K562 (cell line): ENCODE results near the gene CHMP1A. TPM values are rescaled to one million over a fixed set of nuclear protein-coding genes. Genes with fewer than 3 reads are reported as not detected.

Experiments used
- CCNT2 ChIP-seq: IDR thresholded peaks from 2 replicates; pipeline ENCODE4 v1.6.1; 2011; ENCODE audit warnings: borderline replicate concordance, low read depth, mild to moderate bottlenecking, moderate library complexity, mixed read lengths, low read length; ENCODE audit not compliant: insufficient read length; ENCODE audit errors: extremely low read depth
- FOXM1 ChIP-seq, 2 experiments: fragments of 450-650 bp in 1 of 2; sonication (generic) in 1 of 2; formaldehyde crosslinking in 1 of 2; IDR thresholded peaks; 2 replicates each; pipeline versions ENCODE4 v1.6.1 to v1.9.0; 2017 to 2022; ENCODE audit warnings: low read depth in 2 of 2, mild to moderate bottlenecking in 2 of 2, missing genetic modification reagents in 1 of 2, moderate library complexity in 1 of 2
- GABPB1 ChIP-seq: sonication (generic); formaldehyde crosslinking; IDR thresholded peaks from 2 replicates; pipeline ENCODE4 v1.8.0; 2022; ENCODE audit warnings: mild to moderate bottlenecking, missing genetic modification reagents
- MYC ChIP-seq, 2 experiments: fragments of 250-450 bp in 1 of 2; sonication (Bioruptor Pico) in 1 of 2; IDR thresholded peaks; 2 replicates each; pipeline versions ENCODE4 v1.5.1 to v1.6.1; 2012 to 2021; ENCODE audit warnings: low read depth in 2 of 2, borderline replicate concordance in 1 of 2, improper control_type of control experiment in 1 of 2, low read length in 1 of 2, mild to moderate bottlenecking in 1 of 2, moderate library complexity in 1 of 2
- NR2C2 ChIP-seq, 2 experiments: fragments of 200-800 bp in 1 of 2; sonication (Bioruptor generic) in 1 of 2; sonication (generic) in 1 of 2; formaldehyde crosslinking in 1 of 2; IDR thresholded peaks; 2 replicates each; pipeline versions ENCODE4 v1.6.1 to v1.8.0; 2016 to 2022; ENCODE audit warnings: mild to moderate bottlenecking in 1 of 2, missing compliant biosample characterization in 1 of 2, missing genetic modification characterization in 1 of 2, missing genetic modification reagents in 1 of 2
- PTBP1 ChIP-seq: fragments of 200-400 bp; formaldehyde crosslinking; IDR thresholded peaks from 2 replicates; pipeline ENCODE4 v1.6.1; 2017; ENCODE audit warnings: low read depth, low read length
- RBFOX2 ChIP-seq: fragments of 200-400 bp; formaldehyde crosslinking; IDR thresholded peaks from 2 replicates; pipeline ENCODE4 v1.6.1; 2017; ENCODE audit warnings: low read depth, mild to moderate bottlenecking, low read length, moderate library complexity
- ZNF76 ChIP-seq: fragments of 250-450 bp; sonication (Bioruptor Pico); IDR thresholded peaks from 2 replicates; pipeline ENCODE4 v1.4.0; 2020; ENCODE audit warnings: mild to moderate bottlenecking, moderate library complexity, borderline replicate concordance
- ZZZ3 ChIP-seq: fragments of 450-650 bp; IDR thresholded peaks from 2 replicates; pipeline ENCODE4 v1.6.1; 2016; ENCODE audit warnings: antibody characterized with exemption, mild to moderate bottlenecking, moderate library complexity
- polyA plus RNA-seq, 8 experiments: library from polyadenylated mRNA; depleted of rRNA in 4 of 8; stranded (reverse) in 5 of 8; unstranded in 3 of 8; fragments of >200 nt; fragmentation: Nextera tagmentation in 2 of 8; fragmentation: Illumina TruSeq in 1 of 8; extraction: Ambion mirVana in 2 of 8; extraction: Trizol in 1 of 8; gene quantifications; 2 replicates each; pipeline versions ENCODE4 v1.2.1 to v1.2.3, GENCODE V29; 2011 to 2014; ENCODE audit warnings: inconsistent platforms in 1 of 8, missing spikeins in 1 of 8
- total RNA-seq, 7 experiments: library from RNA; depleted of rRNA in 6 of 7; stranded (reverse); fragments of >200 nt in 6 of 7; fragmentation: Illumina TruSeq in 2 of 7; extraction: Trizol in 2 of 7; gene quantifications; 2 replicates each; pipeline versions ENCODE4 v1.2.1 to v1.2.3, GENCODE V29; 2011 to 2021; ENCODE audit warnings: low replicate concordance in 1 of 7
- TF ChIP-seq, protein P1 (sequence below), 3 experiments: fragments of 200-800 bp in 1 of 3; fragments of 250-450 bp in 1 of 3; fragments of 450-650 bp in 1 of 3; sonication (Bioruptor Pico) in 1 of 3; sonication (Bioruptor generic) in 1 of 3; formaldehyde crosslinking in 1 of 3; IDR thresholded peaks; 2 replicates each; pipeline versions ENCODE4 v1.6.1 to v1.8.0; 2016 to 2022; ENCODE audit warnings: mild to moderate bottlenecking in 2 of 3, missing genetic modification characterization in 2 of 3, missing compliant biosample characterization in 1 of 3, moderate library complexity in 1 of 3
- TF ChIP-seq, protein P2 (sequence below): sonication (generic); formaldehyde crosslinking; IDR thresholded peaks from 2 replicates; pipeline ENCODE4 v1.8.1; 2023; ENCODE audit warnings: mild to moderate bottlenecking, missing genetic modification reagents
- TF ChIP-seq, protein P3 (sequence below): fragments of 450-650 bp; IDR thresholded peaks from 2 replicates; pipeline ENCODE4 v1.6.1; 2016; ENCODE audit warnings: missing biosample characterization, missing genetic modification characterization
- TF ChIP-seq, protein P4 (sequence below): fragments of 250-450 bp; sonication (Bioruptor Pico); IDR thresholded peaks from 2 replicates; pipeline ENCODE4 v1.5.0; 2020; ENCODE audit warnings: mild to moderate bottlenecking

The CHMP1A gene
- total and polyA plus RNA-seq, 9 of the 15 experiments (the other 6 are each of a cell fraction or from before 2014, with no cell fraction given), result 0.83 to 79.9 (median 45.2) TPM

DNA sequence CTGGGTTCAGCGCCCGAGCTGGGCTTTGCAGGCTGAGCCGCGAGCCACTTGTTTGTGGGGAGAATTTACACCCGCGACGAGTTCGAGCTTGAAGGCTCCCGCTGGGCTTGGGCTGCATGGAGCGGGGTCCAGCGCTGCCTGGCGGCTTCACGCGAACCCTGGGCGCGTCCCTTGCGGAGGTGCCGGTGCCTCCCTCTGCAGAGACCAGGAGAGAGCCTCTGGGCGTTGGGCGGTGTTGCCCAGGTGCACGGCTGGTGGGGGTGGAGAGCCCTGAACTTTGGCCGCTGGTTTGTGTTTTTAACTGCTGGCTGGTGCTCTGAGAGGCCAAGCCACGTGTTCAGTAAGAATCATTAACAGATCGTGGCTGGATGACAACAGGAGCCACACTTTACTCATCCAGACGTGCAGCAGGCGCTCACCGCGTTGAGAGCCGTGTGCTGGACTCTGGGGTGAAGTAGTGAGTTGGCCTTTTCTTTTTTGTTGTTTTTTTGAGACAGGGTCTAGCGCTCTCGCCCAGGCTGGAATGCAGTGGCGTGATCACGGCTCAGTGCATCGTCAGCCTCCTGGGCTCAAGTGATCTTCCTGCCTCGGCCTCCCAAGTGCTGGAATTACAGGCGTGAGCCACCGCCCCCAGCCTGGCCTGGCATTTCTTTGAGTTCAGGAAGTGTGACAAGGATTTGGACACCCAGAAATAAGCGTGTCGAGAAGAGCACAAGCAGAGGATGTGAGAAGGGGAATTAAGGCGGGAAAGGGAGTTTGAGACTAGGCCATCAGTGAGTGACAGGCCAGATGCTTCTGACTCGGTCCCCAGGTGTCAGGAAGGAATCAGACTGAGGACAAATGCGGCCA, 29.8 kb upstream of the CHMP1A start (continued):
- TF ChIP-seq CCNT2, result peak; percentile 11
- TF ChIP-seq, protein P1, sequence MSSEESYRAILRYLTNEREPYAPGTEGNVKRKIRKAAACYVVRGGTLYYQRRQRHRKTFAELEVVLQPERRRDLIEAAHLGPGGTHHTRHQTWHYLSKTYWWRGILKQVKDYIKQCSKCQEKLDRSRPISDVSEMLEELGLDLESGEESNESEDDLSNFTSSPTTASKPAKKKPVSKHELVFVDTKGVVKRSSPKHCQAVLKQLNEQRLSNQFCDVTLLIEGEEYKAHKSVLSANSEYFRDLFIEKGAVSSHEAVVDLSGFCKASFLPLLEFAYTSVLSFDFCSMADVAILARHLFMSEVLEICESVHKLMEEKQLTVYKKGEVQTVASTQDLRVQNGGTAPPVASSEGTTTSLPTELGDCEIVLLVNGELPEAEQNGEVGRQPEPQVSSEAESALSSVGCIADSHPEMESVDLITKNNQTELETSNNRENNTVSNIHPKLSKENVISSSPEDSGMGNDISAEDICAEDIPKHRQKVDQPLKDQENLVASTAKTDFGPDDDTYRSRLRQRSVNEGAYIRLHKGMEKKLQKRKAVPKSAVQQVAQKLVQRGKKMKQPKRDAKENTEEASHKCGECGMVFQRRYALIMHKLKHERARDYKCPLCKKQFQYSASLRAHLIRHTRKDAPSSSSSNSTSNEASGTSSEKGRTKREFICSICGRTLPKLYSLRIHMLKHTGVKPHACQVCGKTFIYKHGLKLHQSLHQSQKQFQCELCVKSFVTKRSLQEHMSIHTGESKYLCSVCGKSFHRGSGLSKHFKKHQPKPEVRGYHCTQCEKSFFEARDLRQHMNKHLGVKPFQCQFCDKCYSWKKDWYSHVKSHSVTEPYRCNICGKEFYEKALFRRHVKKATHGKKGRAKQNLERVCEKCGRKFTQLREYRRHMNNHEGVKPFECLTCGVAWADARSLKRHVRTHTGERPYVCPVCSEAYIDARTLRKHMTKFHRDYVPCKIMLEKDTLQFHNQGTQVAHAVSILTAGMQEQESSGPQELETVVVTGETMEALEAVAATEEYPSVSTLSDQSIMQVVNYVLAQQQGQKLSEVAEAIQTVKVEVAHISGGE (CRISPR knock-in tag; IDR thresholded peaks at IDR 0.05), result 0 out of 6 replicates have a peak, but pooled peaks of 1 of the 3 experiments have one; percentile 8
- 0 out of 2 replicates have a peak, but pooled peaks have one; percentile 20 for TF ChIP-seq PTBP1
- TF ChIP-seq NR2C2 (CRISPR knock-in tag; IDR thresholded peaks at IDR 0.05), result no peak
- TF ChIP-seq NR2C2 (tag; IDR thresholded peaks at IDR 0.05), result peak; percentile 70
- no peak for TF ChIP-seq FOXM1 (IDR thresholded peaks at IDR 0.05; ENCODE audit: low read depth)
- no peak for TF ChIP-seq FOXM1 (CRISPR knock-in tag; IDR thresholded peaks at IDR 0.05; ENCODE audit: low read depth)
- TF ChIP-seq, protein P2, sequence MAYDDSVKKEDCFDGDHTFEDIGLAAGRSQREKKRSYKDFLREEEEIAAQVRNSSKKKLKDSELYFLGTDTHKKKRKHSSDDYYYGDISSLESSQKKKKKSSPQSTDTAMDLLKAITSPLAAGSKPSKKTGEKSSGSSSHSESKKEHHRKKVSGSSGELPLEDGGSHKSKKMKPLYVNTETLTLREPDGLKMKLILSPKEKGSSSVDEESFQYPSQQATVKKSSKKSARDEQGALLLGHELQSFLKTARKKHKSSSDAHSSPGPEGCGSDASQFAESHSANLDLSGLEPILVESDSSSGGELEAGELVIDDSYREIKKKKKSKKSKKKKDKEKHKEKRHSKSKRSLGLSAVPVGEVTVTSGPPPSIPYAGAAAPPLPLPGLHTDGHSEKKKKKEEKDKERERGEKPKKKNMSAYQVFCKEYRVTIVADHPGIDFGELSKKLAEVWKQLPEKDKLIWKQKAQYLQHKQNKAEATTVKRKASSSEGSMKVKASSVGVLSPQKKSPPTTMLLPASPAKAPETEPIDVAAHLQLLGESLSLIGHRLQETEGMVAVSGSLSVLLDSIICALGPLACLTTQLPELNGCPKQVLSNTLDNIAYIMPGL, result 0 out of 2 replicates have a peak, but pooled peaks have one; percentile 70
- 0 out of 2 replicates have a peak, but pooled peaks have one; percentile 39 for TF ChIP-seq MYC (IDR thresholded peaks at IDR 0.05; ENCODE audit: low read depth, low read length)
- TF ChIP-seq MYC (CRISPR knock-in tag; IDR thresholded peaks at IDR 0.05; ENCODE audit: borderline replicate concordance, low read depth), result no peak
- TF ChIP-seq, protein P3, sequence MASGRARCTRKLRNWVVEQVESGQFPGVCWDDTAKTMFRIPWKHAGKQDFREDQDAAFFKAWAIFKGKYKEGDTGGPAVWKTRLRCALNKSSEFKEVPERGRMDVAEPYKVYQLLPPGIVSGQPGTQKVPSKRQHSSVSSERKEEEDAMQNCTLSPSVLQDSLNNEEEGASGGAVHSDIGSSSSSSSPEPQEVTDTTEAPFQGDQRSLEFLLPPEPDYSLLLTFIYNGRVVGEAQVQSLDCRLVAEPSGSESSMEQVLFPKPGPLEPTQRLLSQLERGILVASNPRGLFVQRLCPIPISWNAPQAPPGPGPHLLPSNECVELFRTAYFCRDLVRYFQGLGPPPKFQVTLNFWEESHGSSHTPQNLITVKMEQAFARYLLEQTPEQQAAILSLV (tag), result no peak
- peak; percentile 32; the same call in 1 of the 2 replicates for TF ChIP-seq RBFOX2
- no peak for TF ChIP-seq ZZZ3
- TF ChIP-seq, protein P4, sequence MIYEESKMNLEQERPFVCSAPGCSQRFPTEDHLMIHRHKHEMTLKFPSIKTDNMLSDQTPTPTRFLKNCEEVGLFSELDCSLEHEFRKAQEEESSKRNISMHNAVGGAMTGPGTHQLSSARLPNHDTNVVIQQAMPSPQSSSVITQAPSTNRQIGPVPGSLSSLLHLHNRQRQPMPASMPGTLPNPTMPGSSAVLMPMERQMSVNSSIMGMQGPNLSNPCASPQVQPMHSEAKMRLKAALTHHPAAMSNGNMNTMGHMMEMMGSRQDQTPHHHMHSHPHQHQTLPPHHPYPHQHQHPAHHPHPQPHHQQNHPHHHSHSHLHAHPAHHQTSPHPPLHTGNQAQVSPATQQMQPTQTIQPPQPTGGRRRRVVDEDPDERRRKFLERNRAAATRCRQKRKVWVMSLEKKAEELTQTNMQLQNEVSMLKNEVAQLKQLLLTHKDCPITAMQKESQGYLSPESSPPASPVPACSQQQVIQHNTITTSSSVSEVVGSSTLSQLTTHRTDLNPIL (CRISPR knock-in tag), result no peak
- 0 out of 2 replicates have a peak, but pooled peaks have one; percentile 35 for TF ChIP-seq ZNF76 (CRISPR knock-in tag)
- TF ChIP-seq GABPB1, result peak; percentile 46; the same call in 1 of the 2 replicates
- TF ChIP-seq, all 486 proteins: peak for 33
